Activated CD4-positive, alpha-beta T cell treated with anti-CD3 and anti-CD28 coated beads for 1 hour (primary cell): ENCODE measurements around the gene MCC.

ENCODE experiments used
- DNase-seq: peaks from one replicate; pipeline ENCODE4 v3.0.0-alpha.2; 2020

MCC gene

DNA sequence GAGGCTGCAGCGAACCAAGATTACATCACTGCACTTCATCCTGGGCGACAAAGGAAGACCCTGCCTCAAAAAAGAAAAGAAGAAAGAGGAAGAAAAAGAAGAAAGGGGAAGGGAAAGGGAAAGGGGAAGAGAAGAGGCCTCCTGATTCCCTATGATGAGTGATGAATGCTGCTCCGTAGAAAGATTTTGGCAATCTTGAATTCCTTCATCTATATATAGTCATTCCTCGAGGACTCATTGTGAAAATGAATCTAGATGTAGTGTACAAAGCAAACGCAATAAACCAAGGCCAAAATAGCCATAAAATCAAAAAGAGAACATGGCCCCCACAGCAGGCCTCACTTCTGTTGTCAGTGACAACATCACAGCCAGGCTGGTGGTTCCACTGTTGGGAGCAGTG, 293.7 kb downstream of the MCC start:
- DNase-seq = no peak

- no peak for DNase-seq
These were observed 294.1 kb downstream of the MCC start for GRCh38 chr5:113194125-113194524.

GRCh38 chr5:113193311-113193978, 294.8 kb downstream of the MCC start:
- no peak for DNase-seq

GRCh38 chr5:113192541-113192940, 295.7 kb downstream of the MCC start:
- DNase-seq = no peak

- no peak for DNase-seq
These were observed 297.9 kb downstream of the MCC start for GRCh38 chr5:113190347-113190746.

GRCh38 chr5:113189291-113189690, 299.0 kb downstream of the MCC start:
- DNase-seq = no peak

- DNase-seq = no peak
These were observed 299.8 kb downstream of the MCC start for GRCh38 chr5:113188436-113188835.

- DNase-seq = no peak
These were observed 300.3 kb downstream of the MCC start for GRCh38 chr5:113187906-113188305.

- no peak for DNase-seq
These were observed 302.2 kb downstream of the MCC start for GRCh38 chr5:113186061-113186460.

DNA sequence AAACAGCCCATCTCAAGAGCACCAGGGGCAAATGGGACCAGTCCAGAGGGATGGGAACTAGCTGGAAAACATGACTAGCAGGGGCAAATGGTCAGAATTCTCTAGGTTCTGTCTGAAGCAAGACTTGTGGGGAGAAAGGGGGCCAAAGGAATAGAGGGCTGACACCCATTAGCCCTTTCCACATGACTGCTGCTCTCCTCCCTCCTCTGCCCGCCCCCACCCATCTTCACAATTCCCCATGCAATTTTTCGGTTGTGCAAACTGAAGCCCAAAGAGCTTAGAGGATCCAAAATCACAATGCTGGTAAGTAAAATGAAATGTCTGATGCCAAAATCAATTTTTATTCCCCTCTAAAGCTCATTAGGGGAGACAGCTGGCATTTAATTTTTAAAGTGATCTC, 304.6 kb downstream of the MCC start:
- no peak for DNase-seq

DNA sequence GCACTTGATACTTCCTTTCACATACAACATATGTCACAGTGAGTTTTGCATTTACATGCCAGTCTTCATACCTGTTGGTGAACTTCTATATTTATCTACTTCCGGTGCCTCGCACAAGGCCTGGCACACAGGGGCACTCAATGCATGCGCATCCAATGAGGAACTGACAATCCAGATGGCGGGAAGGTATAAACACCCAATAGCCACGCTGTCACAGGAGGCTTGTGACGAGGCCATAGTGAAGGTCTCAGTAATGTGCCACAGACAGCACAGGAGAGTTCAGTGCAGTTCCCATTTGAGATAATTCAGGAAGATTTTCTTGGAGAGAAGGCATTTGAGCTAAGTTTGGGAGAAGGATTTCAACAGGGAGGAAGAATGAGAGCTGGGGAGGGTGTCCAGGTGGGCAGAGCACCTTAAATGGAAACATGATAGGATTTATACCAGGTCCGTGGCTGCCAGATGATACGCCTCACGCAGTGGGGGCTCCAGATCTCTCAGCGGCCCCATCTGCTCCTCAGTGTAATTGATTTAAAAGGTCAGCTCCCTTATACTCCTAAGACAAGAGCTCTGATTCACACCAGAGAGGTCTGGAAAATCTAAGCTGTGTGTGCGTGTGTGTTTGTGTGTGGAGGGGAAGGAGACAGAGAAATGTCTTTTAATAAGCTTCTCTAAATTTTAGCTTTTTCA, 305.5 kb downstream of the MCC start:
- DNase-seq = no peak

DNA sequence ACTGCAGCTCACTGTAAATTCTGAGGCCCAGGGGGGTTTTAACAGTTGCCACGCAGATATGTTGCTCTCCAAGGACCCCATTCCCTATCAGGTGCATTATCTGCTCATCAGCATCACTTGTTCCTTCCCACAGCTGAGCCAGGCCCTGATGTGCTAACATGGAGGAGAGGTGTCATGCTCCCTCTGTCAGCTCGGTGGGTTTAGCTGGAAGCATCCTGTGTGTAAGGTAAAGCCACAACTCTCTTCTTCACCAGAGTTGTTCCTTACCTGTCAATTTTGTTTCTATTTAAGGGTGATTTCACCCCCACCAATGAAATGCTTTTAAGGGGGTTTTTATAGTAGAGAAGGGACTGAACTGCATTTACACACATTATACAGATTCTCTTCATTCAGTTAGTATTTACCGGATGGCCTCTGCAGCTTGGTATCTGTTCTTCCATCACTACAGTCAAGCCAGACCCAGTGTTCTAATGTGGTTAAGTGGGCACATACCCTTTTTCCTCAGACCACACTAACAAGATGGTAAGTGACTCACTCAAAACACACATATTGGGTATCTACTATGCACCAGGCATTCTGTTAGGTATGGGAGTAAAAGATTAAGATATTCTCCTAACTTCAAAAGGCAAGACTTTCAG, 306.3 kb downstream of the MCC start:
- DNase-seq = no peak

DNA sequence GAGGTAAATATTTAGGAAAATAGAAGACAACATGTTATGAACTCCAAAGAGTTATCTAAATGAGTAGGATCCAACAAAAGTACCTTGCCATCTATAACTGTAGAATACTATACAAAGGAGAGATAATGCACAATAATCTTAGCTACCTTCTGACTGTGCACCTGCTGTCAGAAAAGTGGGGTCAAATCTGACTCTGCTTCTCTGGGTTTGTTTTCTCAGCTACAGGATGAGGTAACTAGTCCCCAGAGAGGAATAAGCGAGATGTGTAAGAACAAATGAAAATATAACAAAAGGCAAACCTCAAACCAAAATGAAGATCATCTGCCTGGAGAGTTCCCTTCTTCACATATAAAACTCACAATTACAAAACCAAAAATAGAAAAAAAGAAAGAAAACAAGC, 306.8 kb downstream of the MCC start:
- no peak for DNase-seq

DNA sequence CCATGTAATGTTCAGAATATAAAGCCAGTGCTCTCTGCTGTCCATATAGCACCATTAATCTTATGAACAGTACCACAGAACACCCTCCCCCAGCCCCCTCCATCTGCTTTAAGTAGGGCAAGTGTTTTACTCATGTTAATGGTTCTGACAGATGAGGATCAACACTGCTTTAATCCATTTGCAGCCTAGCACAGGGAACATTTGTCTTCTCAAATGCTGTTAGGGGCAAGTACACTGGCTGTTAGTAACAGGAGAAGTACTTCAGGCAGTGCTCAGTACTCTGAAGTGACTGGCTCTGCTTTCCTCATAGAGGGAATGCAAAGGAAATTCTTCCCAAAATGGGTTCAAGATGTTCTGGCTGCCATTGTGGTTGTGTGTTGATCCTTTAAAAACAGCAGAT, 309.1 kb downstream of the MCC start:
- DNase-seq = no peak

- no peak for DNase-seq
These were observed 310.0 kb downstream of the MCC start for GRCh38 chr5:113178073-113178779.

GRCh38 chr5:113177225-113177624, 311.0 kb downstream of the MCC start:
- DNase-seq = no peak

GRCh38 chr5:113176734-113177133, 311.5 kb downstream of the MCC start:
- no peak for DNase-seq

DNA sequence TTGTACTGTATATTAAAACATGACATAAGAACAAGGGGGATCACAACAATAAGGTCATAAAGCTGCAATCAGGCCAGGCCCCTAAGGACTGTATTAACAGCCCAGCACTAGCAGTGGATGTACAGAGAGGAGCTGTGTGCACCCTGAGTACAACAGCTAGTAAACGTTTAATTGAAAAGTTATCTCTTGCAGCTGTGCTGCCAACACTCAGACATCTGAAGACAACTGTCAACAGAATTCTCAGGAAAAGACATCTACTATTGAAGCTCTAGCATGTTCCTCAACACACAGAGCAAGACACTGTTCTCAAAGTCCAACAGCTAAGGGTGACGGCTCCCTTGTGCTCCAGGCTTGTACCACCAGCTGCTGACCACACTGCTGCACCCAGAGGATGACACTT, 312.1 kb downstream of the MCC start:
- DNase-seq = no peak

GRCh38 chr5:113172231-113172826, 315.9 kb downstream of the MCC start:
- no peak for DNase-seq

- DNase-seq = no peak
These were observed 316.7 kb downstream of the MCC start for GRCh38 chr5:113171520-113171919.

DNA sequence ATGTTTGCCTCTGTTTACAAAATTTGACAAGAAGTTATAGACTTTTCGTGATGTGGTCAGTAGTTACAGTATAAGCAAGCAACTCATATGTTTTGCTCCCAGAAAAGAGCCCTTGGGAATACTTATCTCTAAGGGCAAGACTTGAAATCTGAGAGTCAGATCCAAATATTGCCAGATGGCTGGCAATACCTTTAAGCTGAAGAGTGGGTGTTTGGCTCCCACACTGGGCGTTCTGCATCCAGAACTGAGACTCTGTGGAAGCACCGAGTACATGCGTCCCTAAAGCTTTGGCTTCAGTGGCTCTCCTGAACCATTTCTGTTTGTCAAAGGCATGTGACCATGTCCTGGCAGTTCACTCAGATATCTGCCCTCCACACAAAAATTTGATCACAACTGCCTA, 317.5 kb downstream of the MCC start:
- no peak for DNase-seq

DNA sequence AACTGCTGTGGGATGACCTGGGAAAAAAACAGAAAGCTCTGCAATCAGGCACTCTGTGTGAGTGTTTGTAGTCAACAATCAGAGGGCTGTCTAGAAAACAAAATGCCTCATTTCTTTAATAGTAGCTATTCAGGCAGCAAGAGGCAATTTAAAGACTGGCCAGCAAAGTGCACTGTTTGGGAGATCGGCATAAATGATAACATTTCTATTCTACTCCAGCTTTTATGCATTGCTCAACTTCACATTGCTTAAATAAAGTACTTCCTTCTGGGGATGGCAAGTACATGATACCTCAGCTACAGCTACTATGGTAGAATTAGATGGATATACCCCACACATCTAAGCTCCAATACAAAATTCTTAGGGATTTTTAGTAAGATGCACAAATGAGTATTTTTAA, 318.5 kb downstream of the MCC start:
- no peak for DNase-seq

- no peak for DNase-seq
These were observed 320.3 kb downstream of the MCC start for GRCh38 chr5:113167985-113168384.
